Type B pancreatic cell (in vitro differentiated cells): ENCODE data around the gene PGPEP1. TPM values are rescaled to one million over a fixed set of nuclear protein-coding genes. Genes with fewer than 3 reads are reported as not detected.

ENCODE experiments used
- DNase-seq: peaks from one replicate; pipeline ENCODE4 v3.0.0; 2021; ENCODE audit warnings: mixed read lengths; ENCODE audit not compliant: unreplicated experiment; ENCODE audit errors: extremely low spot score
- H3K27ac Mint-ChIP-seq: 2 replicates; pipeline ENCODE4 v1.8.0; 2021; ENCODE audit warnings: mild to moderate bottlenecking, mixed read lengths
- H3K27me3 Mint-ChIP-seq: 2 replicates; pipeline ENCODE4 v1.8.0; 2021; ENCODE audit warnings: mixed read lengths
- H3K36me3 Mint-ChIP-seq: 2 replicates; pipeline ENCODE4 v1.8.0; 2021; ENCODE audit warnings: mixed read lengths
- H3K4me1 Mint-ChIP-seq: one replicate; pipeline ENCODE4 v1.8.0; 2021; ENCODE audit warnings: mixed read lengths; ENCODE audit not compliant: unreplicated experiment
- H3K4me3 Mint-ChIP-seq: 2 replicates; pipeline ENCODE4 v1.8.0; 2021; ENCODE audit warnings: mild to moderate bottlenecking, mixed read lengths
- H3K9me3 Mint-ChIP-seq: 2 replicates; pipeline ENCODE4 v1.8.0; 2021; ENCODE audit warnings: mixed read lengths
- total RNA-seq: library from RNA; stranded (reverse); gene quantifications from 2 replicates; pipeline ENCODE4 v1.2.1, GENCODE V29; 2021; ENCODE audit warnings: low replicate concordance
- TF ChIP-seq, protein P1 (sequence below): fragments of 200-600 bp; sonication (generic); conservative IDR thresholded peaks from 2 replicates; pipeline ENCODE4 v1.5.0; 2021; ENCODE audit warnings: antibody characterized with exemption, mild to moderate bottlenecking

Gene PGPEP1
- total RNA-seq, 1 donor from 2014 or later, result 28.8 TPM

DNA sequence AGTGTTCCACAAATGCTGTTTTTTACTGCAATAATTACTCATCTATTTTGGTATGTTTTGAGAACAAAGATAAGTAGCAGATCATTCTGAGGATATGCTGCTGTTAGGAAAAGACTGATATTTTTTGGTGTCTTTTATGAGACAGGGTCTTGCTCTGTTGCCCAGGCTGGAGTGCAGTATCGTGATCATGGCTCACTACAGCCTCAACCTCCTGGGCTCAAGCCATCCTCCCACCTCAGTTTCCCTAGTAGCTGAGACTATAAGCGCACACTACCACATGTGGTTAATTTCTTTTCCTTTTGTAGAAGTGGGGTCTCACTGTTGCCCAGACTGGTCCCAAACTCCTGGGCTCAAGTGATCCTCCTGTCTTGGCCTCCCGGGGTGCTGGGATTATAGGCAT lies 27.0 kb upstream of the PGPEP1 start:
- Mint-ChIP-seq H3K36me3 (peaks cover 3% of the 10 kb centered on the region), H3K27me3 (no peaks in the 10 kb centered on the region), H3K9me3 (no peaks in the 10 kb centered on the region), H3K27ac (no peak overlapping the region), H3K4me3 (no peak overlapping the region), H3K4me1 (peaks cover 8% of the 10 kb centered on the region)
- DNase-seq, result no peak
- TF ChIP-seq, protein P1, sequence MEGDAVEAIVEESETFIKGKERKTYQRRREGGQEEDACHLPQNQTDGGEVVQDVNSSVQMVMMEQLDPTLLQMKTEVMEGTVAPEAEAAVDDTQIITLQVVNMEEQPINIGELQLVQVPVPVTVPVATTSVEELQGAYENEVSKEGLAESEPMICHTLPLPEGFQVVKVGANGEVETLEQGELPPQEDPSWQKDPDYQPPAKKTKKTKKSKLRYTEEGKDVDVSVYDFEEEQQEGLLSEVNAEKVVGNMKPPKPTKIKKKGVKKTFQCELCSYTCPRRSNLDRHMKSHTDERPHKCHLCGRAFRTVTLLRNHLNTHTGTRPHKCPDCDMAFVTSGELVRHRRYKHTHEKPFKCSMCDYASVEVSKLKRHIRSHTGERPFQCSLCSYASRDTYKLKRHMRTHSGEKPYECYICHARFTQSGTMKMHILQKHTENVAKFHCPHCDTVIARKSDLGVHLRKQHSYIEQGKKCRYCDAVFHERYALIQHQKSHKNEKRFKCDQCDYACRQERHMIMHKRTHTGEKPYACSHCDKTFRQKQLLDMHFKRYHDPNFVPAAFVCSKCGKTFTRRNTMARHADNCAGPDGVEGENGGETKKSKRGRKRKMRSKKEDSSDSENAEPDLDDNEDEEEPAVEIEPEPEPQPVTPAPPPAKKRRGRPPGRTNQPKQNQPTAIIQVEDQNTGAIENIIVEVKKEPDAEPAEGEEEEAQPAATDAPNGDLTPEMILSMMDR, result no peak

DNA sequence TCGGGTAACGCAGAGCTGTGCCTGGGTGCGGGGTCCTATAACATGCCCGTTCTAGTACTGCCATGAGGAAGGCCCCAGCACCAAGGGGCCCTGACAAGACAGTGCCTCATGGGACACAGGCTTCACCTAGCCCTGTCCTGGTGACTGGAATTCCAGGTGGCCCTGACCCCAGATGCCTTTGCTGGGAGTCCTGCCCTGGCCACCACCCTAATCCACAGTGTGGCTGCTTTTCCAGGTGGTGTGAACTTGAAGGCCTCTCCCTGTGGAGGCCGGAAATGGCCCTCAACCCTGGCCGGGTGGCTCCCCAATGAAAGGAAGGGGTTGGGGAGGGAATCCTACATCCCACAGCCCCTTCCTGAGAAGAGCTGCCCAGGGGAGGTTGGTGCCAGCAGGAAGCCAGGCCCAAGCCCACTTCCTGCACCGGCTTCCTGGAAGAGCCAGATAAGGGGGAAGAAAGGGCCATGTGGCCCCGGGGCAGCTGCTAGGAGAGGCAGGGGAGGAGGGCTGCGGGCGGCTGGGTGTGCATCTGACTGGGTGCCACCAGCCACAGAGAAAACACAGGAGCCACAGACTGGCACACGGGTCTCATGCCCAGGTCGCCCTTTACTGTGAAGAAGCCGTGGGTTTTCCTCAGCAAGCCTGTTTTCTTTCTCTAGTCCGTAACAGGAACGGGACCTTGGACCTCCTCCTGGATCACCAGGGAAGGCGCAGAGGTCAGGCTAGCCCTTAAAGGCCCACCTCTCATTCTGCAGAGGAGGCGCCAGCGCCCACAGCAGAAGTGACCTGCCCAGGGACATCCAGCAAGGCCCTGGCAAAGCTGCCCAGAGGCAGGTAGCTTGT lies 22.2 kb upstream of the PGPEP1 start:
- Mint-ChIP-seq H3K36me3 (peaks cover 5% of the 10 kb centered on the region), H3K27me3 (no peaks in the 10 kb centered on the region), H3K27ac (peak overlapping the region; percentile 93), H3K4me3 (no peak overlapping the region), H3K9me3 (no peaks in the 10 kb centered on the region), H3K4me1 (peaks cover 32% of the 10 kb centered on the region)
- TF ChIP-seq, protein P1, result no peak
- DNase-seq, result no peak

DNA sequence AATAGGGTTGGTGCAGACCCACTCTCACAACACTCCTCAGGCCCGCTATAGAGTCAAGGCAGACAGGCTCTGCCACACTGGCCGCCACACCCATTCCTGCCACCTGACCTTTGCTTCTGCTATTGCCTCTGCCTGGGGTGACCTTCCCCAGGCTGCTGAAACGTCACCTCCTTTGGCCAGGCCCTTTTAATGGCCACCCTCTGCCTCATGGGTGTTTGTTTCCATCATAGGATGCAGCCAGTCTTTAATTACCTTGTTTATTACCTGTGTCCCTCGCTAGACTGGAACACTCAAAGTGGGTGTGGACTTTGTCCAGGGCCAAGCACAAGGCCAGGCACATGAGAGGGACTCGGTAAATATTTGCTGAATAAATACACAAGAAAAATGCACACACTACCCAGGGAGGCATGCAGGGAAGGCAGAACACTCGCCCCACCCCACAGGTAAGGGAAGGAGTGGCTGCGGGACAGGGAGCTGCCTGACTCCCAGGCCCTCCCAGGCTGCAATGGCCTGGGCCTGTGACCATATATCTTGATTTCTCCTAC lies 20.7 kb upstream of the PGPEP1 start:
- no peaks in the 10 kb centered on the region for H3K27me3 Mint-ChIP-seq
- H3K36me3 Mint-ChIP-seq, result peaks cover 5% of the 10 kb centered on the region
- H3K27ac Mint-ChIP-seq, result peak overlapping the region; percentile 96
- H3K4me1 Mint-ChIP-seq, result peaks cover 42% of the 10 kb centered on the region
- TF ChIP-seq, protein P1, result no peak
- peak overlapping the region; percentile 71 for H3K4me3 Mint-ChIP-seq
- DNase-seq, result no peak
- no peaks in the 10 kb centered on the region for H3K9me3 Mint-ChIP-seq

DNA sequence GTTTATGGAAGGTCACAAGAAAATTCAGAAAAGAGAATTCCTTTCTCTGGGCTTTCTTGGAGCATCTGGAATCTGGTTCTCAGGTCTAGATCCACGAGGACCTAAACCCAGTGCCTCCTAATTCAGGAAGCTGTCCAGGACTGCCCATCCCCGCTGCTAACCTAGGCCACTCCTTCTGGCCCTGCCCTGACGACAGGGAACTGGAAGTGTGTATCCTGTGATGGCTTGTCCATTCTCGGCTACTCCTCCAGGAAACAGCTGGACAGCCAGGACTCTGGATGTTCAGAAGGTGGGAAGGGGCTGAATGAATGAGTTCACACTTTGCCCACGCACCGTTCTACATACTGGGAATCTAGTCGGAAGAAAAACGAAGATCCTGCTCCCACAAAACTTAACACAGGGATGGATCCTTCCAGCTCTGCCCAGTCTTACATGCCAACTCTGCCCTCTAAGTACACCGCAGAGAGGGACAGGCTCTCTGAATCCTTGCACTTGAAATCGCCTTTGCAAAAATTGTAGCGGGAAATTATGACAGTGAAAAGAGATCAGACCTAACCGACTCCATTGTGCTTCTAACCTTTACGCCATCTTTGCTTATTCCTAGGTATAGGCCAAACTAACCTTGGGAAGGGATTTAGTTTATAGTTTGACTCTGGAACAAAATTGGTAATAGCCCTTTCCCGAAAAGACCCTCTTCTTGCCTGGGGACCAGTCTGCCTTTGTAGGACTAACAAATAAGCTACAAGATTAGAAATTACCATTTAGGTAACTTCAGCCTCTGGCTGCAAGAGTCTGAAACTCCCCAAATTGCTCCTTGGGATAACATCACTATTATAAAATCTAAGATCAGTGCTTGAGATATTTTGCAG lies 19.3 kb upstream of the PGPEP1 start:
- TF ChIP-seq, protein P1, result no peak
- no peaks in the 10 kb centered on the region for H3K27me3 Mint-ChIP-seq
- peak overlapping the region; percentile 96 for H3K27ac Mint-ChIP-seq
- DNase-seq, result no peak
- H3K36me3 Mint-ChIP-seq, result peaks cover 5% of the 10 kb centered on the region
- no peaks in the 10 kb centered on the region for H3K9me3 Mint-ChIP-seq
- peaks cover 38% of the 10 kb centered on the region for H3K4me1 Mint-ChIP-seq
- peak overlapping the region; percentile 88 for H3K4me3 Mint-ChIP-seq

DNA sequence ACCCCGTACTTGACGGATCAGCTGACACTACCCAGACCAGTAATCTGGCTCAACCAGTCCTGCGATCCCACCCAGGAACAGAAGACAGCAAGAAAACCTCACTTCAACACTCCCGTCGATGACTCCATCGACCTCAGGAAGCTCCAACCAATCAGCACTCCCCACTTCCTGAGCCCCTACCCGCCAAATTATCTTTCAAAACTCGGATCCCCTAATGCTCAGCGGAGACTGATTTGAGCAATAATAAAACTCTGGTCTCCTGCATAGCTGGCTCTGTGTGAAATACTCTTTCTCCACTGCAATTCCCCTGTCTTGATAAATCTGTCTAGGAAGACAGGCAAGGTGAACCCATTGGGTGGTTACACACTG lies 18.7 kb upstream of the PGPEP1 start:
- no peak for DNase-seq
- Mint-ChIP-seq H3K36me3 (peaks cover 5% of the 10 kb centered on the region), H3K9me3 (no peaks in the 10 kb centered on the region), H3K4me1 (peaks cover 38% of the 10 kb centered on the region), H3K27ac (peak overlapping the region; percentile 96), H3K27me3 (no peaks in the 10 kb centered on the region), H3K4me3 (peak overlapping the region; percentile 88)
- TF ChIP-seq, protein P1, result no peak
